Lower leg skin (tissue), 4 donors: ENCODE results near the gene TRIM23. TPM values are rescaled to one million over a fixed set of nuclear protein-coding genes. Genes with fewer than 3 reads are reported as not detected.

Experiments
- DNase-seq, 2 donors: peaks; one replicate each; pipeline ENCODE4 v3.0.0-alpha.2; 2019; ENCODE audit warnings: low spot score in 2 of 2
- H3K4me3 ChIP-seq: fragments of 200-600 bp; sonication (generic); 2 replicates; pipeline ENCODE4 v1.5.1; 2017; ENCODE audit warnings: mild to moderate bottlenecking, low read depth; ENCODE audit not compliant: poor library complexity, severe bottlenecking
- CTCF ChIP-seq, 3 donors: fragments of 450-650 bp; IDR thresholded peaks; one replicate each; pipeline ENCODE4 v1.5.1; 2016; ENCODE audit warnings: antibody characterized with exemption in 3 of 3, mild to moderate bottlenecking in 3 of 3, moderate library complexity in 2 of 3
- POLR2A ChIP-seq, 2 donors: fragments of 450-650 bp; IDR thresholded peaks; one replicate each; pipeline ENCODE4 v1.6.1; 2016 to 2017; ENCODE audit warnings: antibody characterized with exemption in 2 of 2, mild to moderate bottlenecking in 1 of 2, moderate library complexity in 1 of 2
- WGBS, 2 donors: methylation state at CpG; one replicate each; pipeline ENCODE4 v1.1.5; 2018; 5-methylcytosine and 5-hydroxymethylcytosine counted together
- intact Hi-C: fragments of 100-400 bp; cut with DNase I; formaldehyde crosslinking; loops from one replicate; pipeline ENCODE4 v1.15.0; 2023; ENCODE audit warnings: low total_unique reads
- total RNA-seq, 4 donors: library from RNA; depleted of rRNA; stranded (reverse); fragments of >200 nt; gene quantifications; one replicate each; pipeline ENCODE4 v1.1.0, GENCODE V29; 2016

TRIM23 gene
- total RNA-seq, 4 donors from 2014 or later: 13.9 to 20.4 (median 14.8) TPM

GRCh38 chr5:65563777-65564176 lies 60.4 kb downstream of the TRIM23 start:
- no peak for TF ChIP-seq CTCF (IDR thresholded peaks at IDR 0.05)
- TF ChIP-seq POLR2A (IDR thresholded peaks at IDR 0.05): no peak
- peak overlapping the region; percentile 80 for H3K4me3 ChIP-seq
- no peak for DNase-seq
- 5 to 7% methylated on average over 11 of the region's 11 CpGs for WGBS, 2 donors
- intact Hi-C loops: no loop called here

- no peak for TF ChIP-seq CTCF (IDR thresholded peaks at IDR 0.05)
- TF ChIP-seq POLR2A (IDR thresholded peaks at IDR 0.05): no peak
- intact Hi-C loops: no loop called here
- WGBS, 2 donors: 0% methylated on average over 38 to 54 of the region's 54 CpGs
- peak; percentile 95 to 99 for DNase-seq
- H3K4me3 ChIP-seq: peak within 1 kb of the TSS; percentile 80
Measured at GRCh38 chr5:65562731-65563701, 61.1 kb downstream of the TRIM23 start, which contains the start of the genes CENPK and PPWD1. Gene CENPK (minus strand): TSS chr5:65563168. CDS start chr5:65554907, 8,261 bp downstream. Gene PPWD1 (plus strand): TSS chr5:65563296. CDS start chr5:65563311, 15 bp downstream.

GRCh38 chr5:65556718-65557117 lies 67.4 kb downstream of the TRIM23 start:
- no peak overlapping the region for H3K4me3 ChIP-seq
- no peak for TF ChIP-seq CTCF (IDR thresholded peaks at IDR 0.05)
- no peak for TF ChIP-seq POLR2A (IDR thresholded peaks at IDR 0.05)
- no peak for DNase-seq
- WGBS, 2 donors: 89 to 95% methylated on average over 3 of the region's 3 CpGs
- intact Hi-C loops: no loop called here

- no peak for DNase-seq
- WGBS, 2 donors: 84 to 86% methylated on average over 2 of the region's 2 CpGs
- H3K4me3 ChIP-seq: no peak overlapping the region
- TF ChIP-seq POLR2A (IDR thresholded peaks at IDR 0.05): no peak
- no peak for TF ChIP-seq CTCF (IDR thresholded peaks at IDR 0.05)
- intact Hi-C loops: no loop called here
Measured at GRCh38 chr5:65556181-65556580, 68.0 kb downstream of the TRIM23 start.

- no peak overlapping the region for H3K4me3 ChIP-seq
- TF ChIP-seq CTCF (IDR thresholded peaks at IDR 0.05): no peak
- no peak for DNase-seq
- intact Hi-C loops: no loop called here
Measured at GRCh38 chr5:65555287-65555686, 68.8 kb downstream of the TRIM23 start.
